Prostate gland (tissue), 2 donors: ENCODE data around the gene PGA5.

Experiments
- POLR2A ChIP-seq: fragments of 450-650 bp; IDR thresholded peaks from one replicate; pipeline ENCODE4 v1.6.1; 2016; ENCODE audit warnings: antibody characterized with exemption, mild to moderate bottlenecking
- POLR2AphosphoS5 ChIP-seq: sonication (generic); formaldehyde crosslinking; IDR thresholded peaks from one replicate; pipeline ENCODE4 v1.6.1; 2017; ENCODE audit warnings: antibody characterized with exemption
- TF ChIP-seq, protein P1 (sequence below), 4 experiments: fragments of 200-600 bp in 2 of 4; fragments of 450-650 bp in 2 of 4; sonication (generic) in 2 of 4; IDR thresholded peaks; 1 replicate in 3 of 4; 2 replicates in 1 of 4; pipeline ENCODE4 v1.5.1; 2016 to 2019; ENCODE audit warnings: antibody characterized with exemption in 4 of 4, mild to moderate bottlenecking in 2 of 4, moderate library complexity in 2 of 4

DNA sequence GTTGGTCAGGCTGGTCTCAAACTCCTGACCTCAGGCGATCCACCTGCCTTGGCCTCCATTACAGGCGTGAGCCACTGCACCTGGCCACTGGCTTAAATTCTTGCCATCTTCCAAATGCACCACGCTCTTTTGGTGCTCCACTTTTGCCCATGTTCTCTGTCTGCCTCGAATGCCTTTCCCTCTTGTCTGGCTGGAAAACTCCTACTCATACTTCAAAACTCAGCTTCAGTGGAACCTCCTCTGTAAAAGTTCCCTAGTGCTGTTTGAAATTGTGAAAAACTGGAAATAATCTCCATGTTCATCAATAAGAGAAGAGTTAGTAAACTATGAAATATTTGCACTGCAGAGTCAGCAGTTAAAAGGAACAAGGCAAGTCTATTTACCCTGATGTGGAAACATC lies 42.6 kb downstream of the PGA5 start:
- TF ChIP-seq, protein P1, sequence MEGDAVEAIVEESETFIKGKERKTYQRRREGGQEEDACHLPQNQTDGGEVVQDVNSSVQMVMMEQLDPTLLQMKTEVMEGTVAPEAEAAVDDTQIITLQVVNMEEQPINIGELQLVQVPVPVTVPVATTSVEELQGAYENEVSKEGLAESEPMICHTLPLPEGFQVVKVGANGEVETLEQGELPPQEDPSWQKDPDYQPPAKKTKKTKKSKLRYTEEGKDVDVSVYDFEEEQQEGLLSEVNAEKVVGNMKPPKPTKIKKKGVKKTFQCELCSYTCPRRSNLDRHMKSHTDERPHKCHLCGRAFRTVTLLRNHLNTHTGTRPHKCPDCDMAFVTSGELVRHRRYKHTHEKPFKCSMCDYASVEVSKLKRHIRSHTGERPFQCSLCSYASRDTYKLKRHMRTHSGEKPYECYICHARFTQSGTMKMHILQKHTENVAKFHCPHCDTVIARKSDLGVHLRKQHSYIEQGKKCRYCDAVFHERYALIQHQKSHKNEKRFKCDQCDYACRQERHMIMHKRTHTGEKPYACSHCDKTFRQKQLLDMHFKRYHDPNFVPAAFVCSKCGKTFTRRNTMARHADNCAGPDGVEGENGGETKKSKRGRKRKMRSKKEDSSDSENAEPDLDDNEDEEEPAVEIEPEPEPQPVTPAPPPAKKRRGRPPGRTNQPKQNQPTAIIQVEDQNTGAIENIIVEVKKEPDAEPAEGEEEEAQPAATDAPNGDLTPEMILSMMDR (IDR thresholded peaks at IDR 0.05): no peak
- TF ChIP-seq POLR2A (no peak), POLR2AphosphoS5 (no peak)
